Activated naive CD4-positive, alpha-beta T cell treated with anti-CD3 and anti-CD28 coated beads, Interleukin-2, amount 10 ng/mL, durations not matched to agents 7 days and 5 days (primary cell): ENCODE results near the gene LYRM4.

Experiments
- CTCF ChIA-PET: fragments of 350-600 bp; sonication (Branson Sonifier 250); formaldehyde crosslinking; loops from one replicate; lab custom pipeline; 2021; ENCODE audit warnings: antibody characterized with exemption; lab: Charles Lee
- DNase-seq: peaks from one replicate; pipeline ENCODE4 v3.0.0-alpha.2; 2020
- H3K27ac Mint-ChIP-seq: one replicate; pipeline ENCODE4 v1.8.0; 2021; ENCODE audit warnings: mild to moderate bottlenecking, moderate library complexity, mixed read lengths
- H3K27me3 Mint-ChIP-seq: one replicate; pipeline ENCODE4 v1.8.0; 2021; ENCODE audit warnings: mild to moderate bottlenecking, mixed read lengths
- H3K36me3 Mint-ChIP-seq: one replicate; pipeline ENCODE4 v1.8.0; 2021; ENCODE audit warnings: mixed read lengths
- H3K4me1 Mint-ChIP-seq: one replicate; pipeline ENCODE4 v1.8.0; 2021; ENCODE audit warnings: mixed read lengths
- H3K4me3 Mint-ChIP-seq: one replicate; pipeline ENCODE4 v1.8.0; 2021; ENCODE audit warnings: mild to moderate bottlenecking, moderate library complexity, mixed read lengths
- H3K9me3 Mint-ChIP-seq: one replicate; pipeline ENCODE4 v1.8.0; 2021; ENCODE audit warnings: mixed read lengths

LYRM4 gene

DNA sequence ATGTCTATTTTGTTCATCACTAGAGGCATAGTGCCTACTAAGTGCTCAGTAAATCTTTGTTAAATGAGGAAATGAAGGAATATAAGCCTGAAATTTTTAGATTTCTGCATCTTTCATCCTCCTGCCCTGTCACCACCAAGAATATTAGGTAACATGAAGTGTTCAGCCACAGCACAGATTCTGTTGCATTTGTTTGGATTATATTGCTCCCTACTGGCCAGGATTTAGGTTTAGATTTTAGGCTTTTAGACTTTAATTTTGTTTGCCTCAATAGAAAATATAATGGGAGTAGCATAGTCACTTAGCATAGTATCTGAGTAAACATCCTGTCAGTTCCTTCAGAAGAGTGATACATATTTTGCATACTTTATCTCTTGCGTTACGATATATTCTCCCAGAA, 14.7 kb upstream of the LYRM4 start:
- H3K9me3 Mint-ChIP-seq, result no peaks in the 10 kb centered on the region

DNA sequence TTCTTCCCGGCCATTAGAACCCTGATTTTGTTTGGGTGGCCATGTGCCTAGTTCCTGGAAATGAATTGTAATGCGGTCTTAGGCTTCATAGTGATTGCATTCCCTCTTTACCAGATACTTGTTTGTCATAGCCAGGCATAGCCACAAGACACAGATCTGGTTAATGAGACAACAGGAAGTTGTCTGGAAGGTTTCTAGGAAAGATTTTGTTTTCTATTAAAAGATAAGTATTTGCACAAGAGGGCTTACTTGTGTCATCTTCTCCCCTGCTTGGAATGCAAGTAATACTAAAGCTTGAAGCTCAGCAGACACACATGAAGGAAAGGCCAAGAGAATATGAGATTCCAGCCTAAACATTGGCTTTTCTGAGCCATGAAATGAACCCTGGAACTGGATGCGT, 13.5 kb upstream of the LYRM4 start:
- DNase-seq, result no peak
- Mint-ChIP-seq H3K27me3 (no peaks in the 10 kb centered on the region), H3K9me3 (no peaks in the 10 kb centered on the region), H3K4me1 (peaks cover 53% of the 10 kb centered on the region), H3K36me3 (peaks cover 13% of the 10 kb centered on the region), H3K4me3 (no peak overlapping the region), H3K27ac (peak overlapping the region; percentile 6)
- CTCF ChIA-PET, result interaction anchor here (1.0 to 1.3 kb wide), 3 partner anchors 9 to 130 kb away, joined by 3 to 5 read pairs (median 4); no protein-coding TSS in a partner anchor

More for the DNA sequence above, 14.7 kb upstream of the LYRM4 start:
- Mint-ChIP-seq H3K4me1 (peaks cover 56% of the 10 kb centered on the region), H3K36me3 (peaks cover 12% of the 10 kb centered on the region), H3K4me3 (no peak overlapping the region), H3K27me3 (no peaks in the 10 kb centered on the region), H3K27ac (no peak overlapping the region)
- CTCF ChIA-PET, result interaction anchor here (1.3 to 1.8 kb wide), 4 partner anchors 9 to 52 kb away, joined by 3 to 5 read pairs (median 5); no protein-coding TSS in a partner anchor
- DNase-seq, result no peak

DNA sequence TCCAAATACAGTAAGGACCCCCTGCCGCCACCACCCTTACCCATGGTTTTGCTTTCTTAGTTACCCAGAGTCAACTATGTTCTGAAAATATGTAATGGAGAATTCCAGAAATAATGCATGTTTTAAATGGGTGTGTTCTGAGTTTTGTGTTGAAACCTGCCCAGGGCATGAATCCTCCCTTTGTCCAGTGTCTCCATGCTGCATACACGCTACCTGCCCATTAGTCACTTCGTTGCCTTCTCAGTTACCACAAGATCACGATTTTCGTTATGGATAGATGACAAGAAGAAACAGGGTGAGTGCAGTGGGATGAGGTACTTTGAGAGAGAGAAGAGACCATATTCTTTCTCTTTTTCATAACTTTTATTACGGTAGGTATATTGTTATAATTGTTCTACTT, 11.2 kb upstream of the LYRM4 start:
- H3K9me3 Mint-ChIP-seq, result no peaks in the 10 kb centered on the region
- no peaks in the 10 kb centered on the region for H3K27me3 Mint-ChIP-seq
- H3K36me3 Mint-ChIP-seq, result peaks cover 18% of the 10 kb centered on the region
- no peak for DNase-seq
- H3K27ac Mint-ChIP-seq, result no peak overlapping the region
- H3K4me1 Mint-ChIP-seq, result peaks cover 44% of the 10 kb centered on the region
- H3K4me3 Mint-ChIP-seq, result no peak overlapping the region
- CTCF ChIA-PET, result interaction anchor here (1.7 kb wide), 1 partner anchor 128 kb away, joined by 4 read pairs; no protein-coding TSS in a partner anchor

DNA sequence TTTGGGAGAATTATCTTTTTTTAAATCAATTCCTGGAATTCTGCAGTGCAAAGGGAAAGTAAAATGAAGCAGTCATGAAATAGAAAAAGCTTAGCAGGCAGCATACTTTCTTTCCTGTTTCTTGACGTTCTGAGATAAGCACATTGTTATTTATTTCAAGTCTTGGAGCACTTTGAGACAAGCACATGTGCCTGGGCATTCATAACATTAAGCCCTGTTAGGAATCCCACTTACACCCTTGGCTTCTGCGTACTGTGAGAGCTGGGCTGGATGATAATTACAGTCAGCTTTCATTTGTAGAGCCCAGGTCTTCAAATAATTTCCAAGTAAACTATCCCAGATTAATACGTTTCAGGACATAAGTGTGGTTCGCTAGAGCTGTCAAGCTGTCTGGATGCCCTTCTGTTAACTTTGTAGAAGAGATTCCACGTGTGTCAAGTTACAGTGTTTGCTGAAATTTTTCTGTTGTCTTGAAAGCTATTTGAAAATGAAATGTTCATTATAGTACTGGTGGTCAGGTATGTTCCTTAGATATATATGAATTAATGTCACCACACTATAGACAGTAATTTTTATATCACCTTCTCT, 9.4 kb upstream of the LYRM4 start:
- no peaks in the 10 kb centered on the region for H3K27me3 Mint-ChIP-seq
- H3K4me1 Mint-ChIP-seq, result peaks cover 45% of the 10 kb centered on the region
- no peaks in the 10 kb centered on the region for H3K9me3 Mint-ChIP-seq
- H3K36me3 Mint-ChIP-seq, result peaks cover 19% of the 10 kb centered on the region
- H3K4me3 Mint-ChIP-seq, result no peak overlapping the region
- no peak for DNase-seq
- no peak overlapping the region for H3K27ac Mint-ChIP-seq
- CTCF ChIA-PET, result no interaction called here

DNA sequence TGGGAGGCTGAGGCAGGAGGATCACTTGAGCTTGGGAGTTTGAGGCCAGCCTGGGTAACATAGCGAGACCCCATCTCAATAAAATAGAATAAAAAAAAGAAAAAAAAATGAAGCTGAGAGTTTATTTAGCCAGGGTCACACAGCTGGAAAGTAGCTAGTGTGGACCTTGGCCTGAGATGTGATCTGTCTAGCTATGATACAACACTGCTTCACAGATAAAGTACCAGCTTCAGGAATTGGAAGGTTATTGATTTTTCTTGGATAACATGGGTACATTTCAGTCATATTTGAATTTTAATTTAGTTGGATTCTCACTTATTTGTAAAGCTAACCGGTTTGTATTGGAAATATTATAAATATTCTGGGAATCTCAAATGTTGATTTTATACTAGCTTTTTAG, 5.7 kb upstream of the LYRM4 start:
- no peak for DNase-seq
- Mint-ChIP-seq H3K27me3 (no peaks in the 10 kb centered on the region), H3K36me3 (peaks cover 20% of the 10 kb centered on the region), H3K27ac (no peak overlapping the region), H3K9me3 (no peaks in the 10 kb centered on the region), H3K4me3 (no peak overlapping the region), H3K4me1 (peaks cover 43% of the 10 kb centered on the region)
- CTCF ChIA-PET, result interaction anchor here (1.0 to 5.0 kb wide), 3 partner anchors 10 to 91 kb away, joined by 3 to 18 read pairs (median 5); no protein-coding TSS in a partner anchor

DNA sequence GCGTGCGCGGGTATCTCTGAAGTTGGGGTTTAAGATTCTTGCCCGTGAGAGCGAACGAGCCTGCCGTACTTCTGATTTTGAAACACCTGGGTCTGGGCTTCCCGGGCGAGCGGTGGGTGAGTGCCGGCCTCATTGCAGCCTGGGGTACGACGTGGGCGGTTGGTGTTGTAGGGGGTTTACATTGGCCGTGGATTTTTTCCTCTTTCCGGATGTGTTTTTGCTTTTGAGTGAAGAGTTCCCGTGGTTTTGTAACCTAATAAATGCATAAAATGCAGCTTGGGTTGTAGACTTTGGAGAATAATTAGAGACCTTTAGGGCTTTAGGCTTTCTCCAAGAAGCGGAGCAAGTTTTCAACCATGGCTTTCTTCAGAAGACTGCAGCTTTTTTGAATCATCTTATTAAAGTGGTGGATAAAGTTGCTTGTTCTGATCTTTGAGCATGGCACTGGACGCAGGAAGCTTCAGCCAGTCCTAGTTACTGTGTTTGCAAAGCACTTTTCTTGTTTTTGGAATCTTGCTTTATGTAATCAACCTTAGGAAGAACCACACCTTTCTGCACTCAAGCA, 877 bp upstream of the LYRM4 start:
- H3K4me1 Mint-ChIP-seq, result peaks cover 59% of the 10 kb centered on the region
- H3K36me3 Mint-ChIP-seq, result peaks cover 15% of the 10 kb centered on the region
- CTCF ChIA-PET, result interaction anchor here (0.8 to 2.3 kb wide), 3 partner anchors 18 to 137 kb away, joined by 3 to 12 read pairs (median 4); no protein-coding TSS in a partner anchor
- no peaks in the 10 kb centered on the region for H3K9me3 Mint-ChIP-seq
- no peaks in the 10 kb centered on the region for H3K27me3 Mint-ChIP-seq
- H3K4me3 Mint-ChIP-seq, result peak overlapping the region; percentile 98
- DNase-seq, result no peak
- peak overlapping the region; percentile 100 for H3K27ac Mint-ChIP-seq

DNA sequence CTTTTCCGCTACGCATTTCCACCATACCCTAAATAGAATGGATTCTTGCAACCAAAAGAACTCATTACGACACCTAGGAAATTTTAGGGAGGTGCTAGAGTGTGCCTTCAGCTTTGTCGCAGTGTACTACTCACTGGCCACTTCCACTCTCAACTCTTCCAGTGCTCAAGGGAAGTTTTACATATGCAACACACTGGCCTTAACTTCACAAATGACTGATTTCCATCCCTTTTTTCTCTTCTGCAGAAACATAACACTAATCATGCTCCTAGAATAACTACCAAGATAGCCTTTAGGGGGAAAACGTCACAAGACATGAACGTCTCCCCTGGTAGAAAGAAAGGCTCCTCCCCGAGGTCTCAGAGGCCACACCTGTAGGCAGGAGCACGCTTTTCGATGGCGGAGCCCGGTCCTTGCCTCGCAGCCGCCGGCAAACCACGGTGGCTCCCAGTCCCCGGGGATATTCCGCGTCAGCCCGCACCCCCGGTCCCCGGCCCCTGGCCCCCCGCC, 584 bp downstream of the LYRM4 start:
- H3K27ac Mint-ChIP-seq, result peak overlapping the region; percentile 100
- peak overlapping the region; percentile 98 for H3K4me3 Mint-ChIP-seq
- peak; percentile 84 for DNase-seq
- peaks cover 51% of the 10 kb centered on the region for H3K4me1 Mint-ChIP-seq
- CTCF ChIA-PET, result interaction anchor here (1.1 to 2.3 kb wide), 2 partner anchors 43 to 138 kb away, joined by 3 to 12 read pairs; no protein-coding TSS in a partner anchor
- no peaks in the 10 kb centered on the region for H3K27me3 Mint-ChIP-seq
- H3K9me3 Mint-ChIP-seq, result no peaks in the 10 kb centered on the region
- H3K36me3 Mint-ChIP-seq, result peaks cover 12% of the 10 kb centered on the region

DNA sequence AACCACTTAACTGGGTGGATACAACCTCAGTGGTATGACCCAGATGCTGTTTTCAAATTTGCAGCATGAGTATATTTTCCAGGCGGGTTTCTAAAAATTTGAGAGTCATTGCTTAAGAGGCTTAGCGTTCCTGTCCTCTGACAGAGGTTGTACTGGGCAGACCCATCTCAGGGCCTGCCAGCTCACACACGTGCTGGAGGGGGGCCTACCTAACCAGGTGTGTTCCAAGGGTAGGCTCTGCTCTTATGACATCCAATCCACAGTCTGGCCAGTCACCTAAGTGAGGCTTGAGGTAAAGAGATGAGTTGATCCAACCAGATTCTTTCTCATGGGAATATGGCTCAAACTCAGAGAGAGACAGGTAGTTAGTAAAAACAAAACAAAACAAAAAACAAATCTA, 1.3 kb downstream of the LYRM4 start:
- Mint-ChIP-seq H3K36me3 (peaks cover 12% of the 10 kb centered on the region), H3K4me3 (peak overlapping the region; percentile 98), H3K4me1 (peaks cover 46% of the 10 kb centered on the region), H3K27me3 (no peaks in the 10 kb centered on the region), H3K27ac (peak overlapping the region; percentile 100), H3K9me3 (no peaks in the 10 kb centered on the region)
- no peak for DNase-seq
- CTCF ChIA-PET, result no interaction called here

DNA sequence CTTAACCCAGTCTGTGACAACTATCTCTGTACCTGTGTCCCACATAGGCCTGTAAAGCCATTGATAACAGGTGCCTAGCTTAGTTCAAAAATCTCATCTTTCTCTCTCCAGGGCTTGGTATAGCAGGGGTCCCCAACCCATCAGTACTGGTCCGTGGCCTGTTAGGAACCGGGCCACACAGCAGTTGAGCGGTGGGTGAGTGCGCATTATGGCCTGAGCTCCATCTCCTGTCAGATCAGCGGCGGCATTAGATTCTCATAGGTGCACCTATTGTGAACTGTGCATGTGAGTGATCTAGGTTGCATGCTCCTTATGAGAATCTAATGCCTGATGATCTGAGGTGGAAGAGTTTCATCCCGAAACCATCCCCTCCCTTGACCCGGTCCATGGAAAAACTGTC, 3.4 kb downstream of the LYRM4 start:
- H3K27ac Mint-ChIP-seq, result no peak overlapping the region
- H3K27me3 Mint-ChIP-seq, result no peaks in the 10 kb centered on the region
- H3K4me3 Mint-ChIP-seq, result no peak overlapping the region
- H3K9me3 Mint-ChIP-seq, result no peaks in the 10 kb centered on the region
- peaks cover 36% of the 10 kb centered on the region for H3K4me1 Mint-ChIP-seq
- H3K36me3 Mint-ChIP-seq, result peaks cover 15% of the 10 kb centered on the region
- DNase-seq, result no peak
- CTCF ChIA-PET, result interaction anchor here (1.0 to 1.5 kb wide), 3 partner anchors 34 to 114 kb away, joined by 4 to 12 read pairs (median 7); no protein-coding TSS in a partner anchor

DNA sequence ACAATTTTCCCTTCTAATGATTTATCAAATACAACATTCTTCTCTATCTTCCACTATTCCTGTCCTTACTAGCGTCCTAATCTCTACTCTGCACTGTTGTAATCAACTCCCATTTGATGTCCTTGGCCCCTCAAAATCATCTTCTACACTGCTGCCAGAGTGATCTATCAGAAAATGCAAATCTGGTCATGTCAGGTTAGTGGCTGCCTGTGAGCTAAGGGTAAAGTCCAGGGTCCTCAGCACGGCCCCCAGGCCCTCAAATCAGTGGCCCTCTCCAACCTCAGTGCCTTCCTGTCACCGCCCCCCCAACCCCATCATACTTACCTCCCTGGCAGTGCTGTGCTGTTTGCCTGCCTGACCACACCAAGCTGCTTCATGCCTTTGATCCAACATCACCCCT, 3.8 kb downstream of the LYRM4 start:
- DNase-seq, result no peak
- peaks cover 32% of the 10 kb centered on the region for H3K4me1 Mint-ChIP-seq
- H3K36me3 Mint-ChIP-seq, result peaks cover 18% of the 10 kb centered on the region
- H3K27me3 Mint-ChIP-seq, result no peaks in the 10 kb centered on the region
- H3K27ac Mint-ChIP-seq, result no peak overlapping the region
- CTCF ChIA-PET, result interaction anchor here (1.0 to 1.5 kb wide), 3 partner anchors 33 to 113 kb away, joined by 4 to 12 read pairs (median 7); no protein-coding TSS in a partner anchor
- no peak overlapping the region for H3K4me3 Mint-ChIP-seq
- H3K9me3 Mint-ChIP-seq, result no peaks in the 10 kb centered on the region

DNA sequence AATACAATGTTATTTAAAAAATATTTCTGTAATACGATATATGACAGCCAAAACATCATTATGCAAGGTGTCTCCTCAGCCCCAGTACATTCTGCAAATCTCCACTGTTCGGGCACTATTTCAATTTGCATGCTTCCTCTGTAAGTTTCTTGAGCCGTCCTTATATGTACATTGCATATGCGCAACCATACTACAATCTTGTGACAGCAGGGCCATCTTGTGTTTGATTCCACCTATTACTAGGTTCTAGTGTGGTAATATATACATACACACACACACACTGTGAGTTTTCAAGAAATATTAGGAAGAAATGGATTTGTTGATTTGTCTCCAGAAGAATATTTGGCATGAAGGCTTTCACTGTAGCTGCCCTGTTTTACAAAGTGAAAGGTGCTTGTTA, 9.8 kb downstream of the LYRM4 start:
- no peak overlapping the region for H3K4me3 Mint-ChIP-seq
- CTCF ChIA-PET, result interaction anchor here (1.5 kb wide), 1 partner anchor 107 kb away, joined by 5 read pairs; no protein-coding TSS in a partner anchor
- H3K27me3 Mint-ChIP-seq, result no peaks in the 10 kb centered on the region
- no peak for DNase-seq
- H3K9me3 Mint-ChIP-seq, result no peaks in the 10 kb centered on the region
- H3K36me3 Mint-ChIP-seq, result peaks cover 13% of the 10 kb centered on the region
- H3K27ac Mint-ChIP-seq, result no peak overlapping the region
- no peaks in the 10 kb centered on the region for H3K4me1 Mint-ChIP-seq

DNA sequence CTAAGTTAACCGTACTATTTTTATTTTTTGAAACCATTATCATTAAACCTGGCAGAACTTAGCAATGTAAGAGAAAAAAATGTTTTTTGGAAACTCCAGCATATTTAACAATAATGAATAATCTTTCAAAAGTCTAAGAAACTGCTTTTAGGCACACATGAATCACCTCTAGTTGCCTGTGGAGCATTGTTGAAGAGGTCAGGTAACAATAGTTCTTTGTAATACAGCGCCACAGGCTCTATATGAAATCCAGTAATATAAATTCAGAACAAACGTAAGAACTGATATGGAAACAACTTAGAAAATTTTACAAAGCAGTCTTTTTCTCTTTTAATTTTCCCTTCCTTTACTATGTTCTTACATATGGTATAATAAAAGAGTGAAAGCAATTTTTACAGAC, 10.3 kb downstream of the LYRM4 start:
- CTCF ChIA-PET, result no interaction called here
- no peaks in the 10 kb centered on the region for H3K4me1 Mint-ChIP-seq
- H3K4me3 Mint-ChIP-seq, result no peak overlapping the region
- H3K9me3 Mint-ChIP-seq, result no peaks in the 10 kb centered on the region
- H3K36me3 Mint-ChIP-seq, result peaks cover 13% of the 10 kb centered on the region
- no peak overlapping the region for H3K27ac Mint-ChIP-seq
- H3K27me3 Mint-ChIP-seq, result no peaks in the 10 kb centered on the region
- DNase-seq, result no peak

DNA sequence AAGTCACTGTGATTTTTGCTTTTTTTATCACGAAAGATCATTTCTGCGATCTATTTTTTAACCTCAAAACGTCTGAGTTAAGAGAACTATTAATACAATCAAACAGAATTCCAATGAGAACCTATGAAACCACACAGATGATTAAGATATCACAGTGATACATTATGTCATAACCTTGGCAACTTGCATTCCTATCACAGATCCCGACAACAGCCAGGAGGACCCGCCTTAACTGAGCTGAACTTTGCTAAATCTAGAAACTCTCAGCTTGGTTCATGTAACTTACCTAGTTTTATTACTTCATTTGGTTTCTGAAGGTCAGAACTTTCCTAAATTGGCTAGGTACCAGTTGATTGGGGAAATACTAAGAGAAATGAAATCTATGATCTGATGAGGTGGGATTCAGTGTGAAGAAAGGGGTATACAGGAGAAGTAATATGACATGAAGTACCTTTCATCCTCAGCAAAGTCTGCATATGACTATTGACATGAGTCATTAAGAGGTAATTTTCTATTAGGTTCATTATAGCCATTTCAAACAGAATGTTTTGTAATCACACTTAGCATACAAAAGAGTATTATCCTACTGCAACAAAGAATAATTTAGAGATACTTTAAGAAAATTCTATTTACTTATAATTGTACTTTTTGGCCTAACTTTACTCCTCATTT, 11.2 kb downstream of the LYRM4 start:
- DNase-seq, result no peak
- H3K36me3 Mint-ChIP-seq, result peaks cover 13% of the 10 kb centered on the region
- CTCF ChIA-PET, result interaction anchor here (2.6 kb wide), 1 partner anchor 106 kb away, joined by 7 read pairs; no protein-coding TSS in a partner anchor
- no peak overlapping the region for H3K4me3 Mint-ChIP-seq
- no peaks in the 10 kb centered on the region for H3K9me3 Mint-ChIP-seq
- H3K27ac Mint-ChIP-seq, result no peak overlapping the region
- no peaks in the 10 kb centered on the region for H3K27me3 Mint-ChIP-seq
- no peaks in the 10 kb centered on the region for H3K4me1 Mint-ChIP-seq
